Endometrial microvascular endothelial cells (primary cell): ENCODE measurements around the gene WBP11. TPM values are rescaled to one million over a fixed set of nuclear protein-coding genes. Genes with fewer than 3 reads are reported as not detected.

Experiments
- in situ Hi-C: cut with HindIII; loops from 2 replicates; pipeline ENCODE4 v1.10.0; 2017; ENCODE audit warnings: low sequenced_read_pairs, low pct_unique_long_range_greater_than_20kb; ENCODE audit errors: inconsistent ontology term
- total RNA-seq: library from RNA; depleted of rRNA; stranded (reverse); fragments of >200 nt; gene quantifications from one replicate; pipeline ENCODE4 v1.2.3, GENCODE V29; 2015; ENCODE audit errors: inconsistent ontology term

WBP11 gene
- total RNA-seq, result 26.0 TPM

GRCh38 chr12:14803011-14803829 lies at the start of gene WBP11, which contains the start of gene C12orf60:
TSS of gene WBP11 (minus strand) at chr12:14803478. CDS start at chr12:14801383, 2,095 bp downstream.
TSS of gene C12orf60 (plus strand) at chr12:14803670. CDS start at chr12:14822936, 19,266 bp downstream.
- in situ Hi-C loops, result no loop called here

- in situ Hi-C loops, result no loop called here
Measured at GRCh38 chr12:14852880-14853279, 49.6 kb upstream of the WBP11 start.

GRCh38 chr12:14850929-14851663 lies 47.8 kb upstream of the WBP11 start:
- in situ Hi-C loops, result no loop called here

DNA sequence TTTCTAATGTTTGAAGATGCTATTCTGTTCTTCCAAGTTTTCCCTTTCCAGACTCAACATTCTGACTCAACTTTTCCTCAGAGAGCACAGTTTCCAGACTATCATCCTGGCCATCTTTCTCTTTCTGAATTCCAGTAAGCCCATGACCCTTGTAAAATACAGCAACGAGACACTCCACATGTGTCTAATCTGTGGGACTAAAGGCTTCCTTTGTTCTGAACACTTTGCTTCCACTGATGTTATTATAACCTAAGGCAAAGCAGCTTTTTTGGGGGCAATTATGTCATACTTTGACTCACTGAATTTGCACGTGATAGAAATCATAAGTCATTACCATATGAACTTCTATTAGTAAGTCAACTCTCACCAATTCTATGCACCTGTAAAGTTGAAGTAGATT lies 46.4 kb upstream of the WBP11 start:
- in situ Hi-C loops, result no loop called here

- in situ Hi-C loops, result no loop called here
Measured at GRCh38 chr12:14846876-14847580, 43.8 kb upstream of the WBP11 start.

GRCh38 chr12:14846042-14846587 lies 42.8 kb upstream of the WBP11 start:
- in situ Hi-C loops, result no loop called here

- in situ Hi-C loops, result no loop called here
Measured at GRCh38 chr12:14845350-14845750, 42.1 kb upstream of the WBP11 start.

DNA sequence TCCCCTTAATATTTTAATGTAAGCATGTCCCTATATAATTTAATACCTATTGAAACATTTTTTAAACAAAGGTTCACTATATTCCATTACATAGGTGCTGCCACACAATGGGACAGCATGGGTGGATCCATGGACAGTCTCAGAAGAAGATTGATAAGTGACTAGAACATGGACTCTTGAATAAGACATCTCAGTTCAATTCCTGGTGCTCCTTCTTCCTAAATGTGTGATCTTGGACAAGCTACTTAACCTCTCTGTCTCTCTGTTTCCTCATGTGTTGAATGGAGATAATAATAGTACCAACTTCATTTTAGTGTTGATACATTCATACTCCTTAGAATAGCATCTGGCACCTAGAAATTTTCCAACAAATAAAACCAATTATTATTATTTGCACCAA lies 41.1 kb upstream of the WBP11 start:
- in situ Hi-C loops, result no loop called here

DNA sequence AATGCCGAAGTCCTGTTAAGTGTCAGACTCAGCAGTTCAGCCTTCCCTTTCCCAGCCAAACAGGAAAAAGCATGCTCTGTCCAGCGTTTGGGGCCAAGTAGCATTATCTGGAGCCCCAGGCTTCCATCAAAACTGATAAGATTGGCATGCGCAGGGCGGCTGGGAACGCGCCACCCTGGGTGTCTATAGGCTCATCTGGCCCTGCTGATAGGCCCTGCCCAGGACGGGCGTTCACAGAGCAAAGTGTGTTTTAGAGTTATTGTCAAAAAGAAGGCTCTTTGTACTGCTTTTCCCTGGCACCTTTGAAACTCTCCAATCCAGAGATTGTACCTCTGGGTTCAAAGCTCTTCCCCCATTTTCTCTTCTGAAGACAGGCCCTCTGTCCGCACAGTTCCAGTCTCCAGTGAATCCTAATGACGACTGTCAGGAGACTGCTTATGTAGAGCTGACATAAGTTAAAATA lies 40.2 kb upstream of the WBP11 start, which contains the start of gene ART4:
Gene ART4, minus strand, starts transcription at position 102 of the 463 bp plus-strand sequence. CDS start 413 bp downstream, outside the sequence.
- in situ Hi-C loops, result no loop called here

DNA sequence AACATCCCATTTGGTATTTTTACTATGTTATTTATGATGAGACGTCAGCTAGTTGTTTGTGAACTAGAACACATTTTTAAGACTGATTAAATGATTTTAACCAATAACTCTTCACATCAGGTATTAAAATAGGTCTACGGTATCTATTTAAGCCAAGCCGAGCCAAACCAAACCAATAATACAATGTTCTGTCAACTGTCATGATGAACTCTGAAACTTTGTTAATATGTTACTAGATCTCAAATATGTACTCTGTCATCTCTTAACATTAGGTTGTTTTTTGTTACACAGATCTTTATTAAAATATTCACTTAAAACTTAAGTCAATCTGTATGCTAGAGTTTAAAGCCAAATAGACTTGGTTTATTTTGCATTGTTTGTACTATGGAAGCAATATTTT lies 39.0 kb upstream of the WBP11 start:
- in situ Hi-C loops, result no loop called here

DNA sequence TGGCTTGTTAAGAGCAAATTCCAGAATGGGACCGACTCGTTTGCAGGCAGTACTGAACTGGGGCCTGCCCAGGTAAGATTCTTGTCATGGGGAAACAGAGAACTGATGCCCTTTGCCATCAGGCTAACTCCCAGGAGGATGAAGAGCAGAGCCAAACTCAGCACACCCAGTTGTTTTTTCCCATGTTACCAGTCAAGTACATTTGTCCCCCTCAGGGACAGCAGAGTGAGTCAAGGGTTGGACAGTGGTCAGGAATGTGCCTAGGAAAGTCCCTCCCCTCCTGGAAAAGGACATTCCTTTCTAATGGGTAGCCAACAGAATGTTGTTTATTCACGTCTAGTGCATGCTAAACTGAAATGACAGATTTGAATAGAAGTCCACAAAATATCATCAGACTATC lies 38.5 kb upstream of the WBP11 start:
- in situ Hi-C loops, result no loop called here

- in situ Hi-C loops, result no loop called here
Measured at GRCh38 chr12:14840616-14841015, 37.3 kb upstream of the WBP11 start.

GRCh38 chr12:14839262-14839661 lies 36.0 kb upstream of the WBP11 start:
- in situ Hi-C loops, result no loop called here

- in situ Hi-C loops, result no loop called here
Measured at GRCh38 chr12:14836336-14837210, 33.3 kb upstream of the WBP11 start.

DNA sequence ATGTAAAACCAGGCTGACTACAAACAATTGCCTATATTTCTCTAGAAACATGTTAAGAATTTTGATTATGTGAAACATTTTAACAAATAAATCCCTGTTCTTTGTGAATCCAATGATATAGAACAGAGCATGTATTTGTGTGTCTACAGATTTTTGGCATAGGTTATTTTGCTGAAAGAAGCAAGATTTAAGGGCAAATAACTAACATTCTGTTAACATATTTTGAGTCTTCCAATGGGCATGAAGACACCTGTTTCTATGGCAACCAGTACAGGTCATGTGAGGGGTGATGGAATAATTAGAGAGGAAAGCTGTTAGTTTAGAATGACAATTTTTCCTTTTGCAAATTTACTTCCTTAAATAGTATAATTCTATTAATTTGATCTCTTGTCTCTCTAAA lies 31.2 kb upstream of the WBP11 start:
- in situ Hi-C loops, result no loop called here

DNA sequence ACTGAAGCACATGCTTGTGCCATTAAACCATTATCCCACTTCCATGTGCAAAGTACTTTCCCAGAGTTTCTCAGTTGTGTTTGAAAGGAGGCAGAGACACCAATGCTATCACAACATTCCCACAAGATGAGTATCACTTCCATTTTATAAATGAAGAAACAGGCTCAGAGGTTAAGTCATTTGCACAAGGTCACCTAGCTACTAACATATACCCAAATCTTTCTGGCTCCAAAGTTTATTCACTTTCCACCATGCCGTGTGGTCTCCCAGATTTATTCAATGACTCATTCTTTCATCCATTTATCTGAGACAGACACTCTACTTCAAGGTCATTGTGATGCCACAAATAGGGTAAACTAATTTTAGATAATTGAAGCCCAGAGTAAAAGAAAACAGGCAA lies 30.7 kb upstream of the WBP11 start:
- in situ Hi-C loops, result no loop called here

- in situ Hi-C loops, result no loop called here
Measured at GRCh38 chr12:14833336-14833735, 30.1 kb upstream of the WBP11 start.

GRCh38 chr12:14828892-14829291 lies 25.6 kb upstream of the WBP11 start:
- in situ Hi-C loops, result no loop called here
